ENCODE data around the gene GNRHR. TPM values are rescaled to one million over a fixed set of nuclear protein-coding genes. Genes with fewer than 3 reads are reported as not detected.

The GNRHR gene
- total and polyA plus RNA-seq, 2 experiments from 2014 or later, result not detected

GRCh38 chr4:67697860-67698687, 56.1 kb downstream of the GNRHR start:
- peaks cover 10% of the 10 kb centered on the region for H3K4me1 ChIP-seq (ENCODE audit: insufficient read depth)
- WGBS (ENCODE audit: low lambda C conversion rate, missing lambda C conversion rate), result 80% methylated on average over 7 of the region's 7 CpGs
- H3K27ac ChIP-seq, result no peak overlapping the region
- H3K4me2 ChIP-seq, result no peak overlapping the region
- no peak for DNase-seq (ENCODE audit: low spot score)
- H3K9me3 ChIP-seq (ENCODE audit: low read depth), result no peaks in the 10 kb centered on the region
- no peaks in the 10 kb centered on the region for H3K27me3 ChIP-seq
- H2AFZ ChIP-seq, result no peak overlapping the region
- no peaks in the 10 kb centered on the region for H3K36me3 ChIP-seq (replicated peaks; ENCODE audit: insufficient read depth, low read depth)
- no peak for TF ChIP-seq EZH2phosphoT487 (IDR thresholded peaks at IDR 0.05; ENCODE audit: low read depth, severe bottlenecking, unreplicated experiment)
- no peak for TF ChIP-seq EZH2 (IDR thresholded peaks at IDR 0.05; ENCODE audit: borderline replicate concordance)
- no peak for TF ChIP-seq CTCF (IDR thresholded peaks at IDR 0.05; ENCODE audit: poor library complexity)
- peaks cover 5% of the 10 kb centered on the region for H4K20me1 ChIP-seq (ENCODE audit: insufficient read depth, poor library complexity, severe bottlenecking)
- H3K79me2 ChIP-seq, result peaks cover 72% of the 10 kb centered on the region
- no peaks in the 10 kb centered on the region for H3K9me2 ChIP-seq (replicated peaks; ENCODE audit: insufficient read depth)
- no peak overlapping the region for H3K4me3 ChIP-seq

GRCh38 chr4:67696061-67696460, 58.1 kb downstream of the GNRHR start:
- Histone ChIP-seq H3K27ac (no peak overlapping the region), H2AFZ (no peak overlapping the region), H3K4me1 (ENCODE audit: insufficient read depth) (peaks cover 10% of the 10 kb centered on the region), H3K9me2 (replicated peaks; ENCODE audit: insufficient read depth) (no peaks in the 10 kb centered on the region), H4K20me1 (ENCODE audit: insufficient read depth, poor library complexity, severe bottlenecking) (peaks cover 5% of the 10 kb centered on the region), H3K79me2 (peaks cover 75% of the 10 kb centered on the region), H3K36me3 (replicated peaks; ENCODE audit: insufficient read depth, low read depth) (no peaks in the 10 kb centered on the region), H3K4me3 (no peak overlapping the region), H3K9me3 (ENCODE audit: low read depth) (no peaks in the 10 kb centered on the region), H3K4me2 (no peak overlapping the region), H3K27me3 (no peaks in the 10 kb centered on the region)
- WGBS (ENCODE audit: low lambda C conversion rate, missing lambda C conversion rate), result 83% methylated on average over 2 of the region's 2 CpGs
- DNase-seq (ENCODE audit: low spot score), result no peak
- TF ChIP-seq EZH2 (IDR thresholded peaks at IDR 0.05; ENCODE audit: borderline replicate concordance) (no peak), CTCF (IDR thresholded peaks at IDR 0.05; ENCODE audit: poor library complexity) (no peak), EZH2phosphoT487 (IDR thresholded peaks at IDR 0.05; ENCODE audit: low read depth, severe bottlenecking, unreplicated experiment) (no peak)

- peaks cover 5% of the 10 kb centered on the region for H3K4me1 ChIP-seq (ENCODE audit: insufficient read depth)
- no peaks in the 10 kb centered on the region for H3K9me3 ChIP-seq (ENCODE audit: low read depth)
- no peaks in the 10 kb centered on the region for H3K27me3 ChIP-seq
- peaks cover 5% of the 10 kb centered on the region for H4K20me1 ChIP-seq (ENCODE audit: insufficient read depth, poor library complexity, severe bottlenecking)
- no peak for TF ChIP-seq EZH2phosphoT487 (IDR thresholded peaks at IDR 0.05; ENCODE audit: low read depth, severe bottlenecking, unreplicated experiment)
- no peak for TF ChIP-seq CTCF (IDR thresholded peaks at IDR 0.05; ENCODE audit: poor library complexity)
- no peak for TF ChIP-seq EZH2 (IDR thresholded peaks at IDR 0.05; ENCODE audit: borderline replicate concordance)
- no peak overlapping the region for H3K4me3 ChIP-seq
- no peak overlapping the region for H3K27ac ChIP-seq
- no peaks in the 10 kb centered on the region for H3K36me3 ChIP-seq (replicated peaks; ENCODE audit: insufficient read depth, low read depth)
- WGBS (ENCODE audit: low lambda C conversion rate, missing lambda C conversion rate), result 93% methylated on average over 3 of the region's 3 CpGs
- no peak overlapping the region for H3K4me2 ChIP-seq
- H3K79me2 ChIP-seq, result peaks cover 80% of the 10 kb centered on the region
- DNase-seq (ENCODE audit: low spot score), result no peak
- no peaks in the 10 kb centered on the region for H3K9me2 ChIP-seq (replicated peaks; ENCODE audit: insufficient read depth)
- no peak overlapping the region for H2AFZ ChIP-seq
Measured at GRCh38 chr4:67694662-67695061, 59.5 kb downstream of the GNRHR start.
